ENCODE results near the gene DENND4A. TPM values are rescaled to one million over a fixed set of nuclear protein-coding genes. Genes with fewer than 3 reads are reported as not detected.

Gene DENND4A
- total and polyA plus RNA-seq, 9 of the 15 experiments (the other 6 are each of a cell fraction or from before 2014, with no cell fraction given), result 6.8 to 32.3 (median 19.9) TPM

DNA sequence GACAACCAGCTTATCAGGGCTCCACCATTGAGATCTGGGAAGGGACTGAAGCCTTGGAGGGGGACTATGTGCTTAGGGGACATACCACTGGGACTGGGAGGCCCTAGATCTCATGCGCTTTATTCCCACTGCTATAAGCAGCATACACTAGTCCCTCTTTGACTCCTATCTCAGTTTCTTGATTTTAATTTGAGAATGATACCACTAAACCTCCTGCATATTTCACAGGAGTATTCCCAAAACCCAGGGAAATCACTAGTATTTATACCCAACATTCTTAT, 141.1 kb downstream of the DENND4A start (continued):
- no peak for TF ChIP-seq MYBL2 (IDR thresholded peaks at IDR 0.05; ENCODE audit: low read depth)
- no peak for TF ChIP-seq MYBL2 (CRISPR knock-in tag; IDR thresholded peaks at IDR 0.05; ENCODE audit: borderline replicate concordance)
- no peak for TF ChIP-seq ADNP (tag; IDR thresholded peaks at IDR 0.05)
- no peak for TF ChIP-seq MYC (IDR thresholded peaks at IDR 0.05; ENCODE audit: low read depth, low read length)
- no peak for TF ChIP-seq MYC (CRISPR knock-in tag; IDR thresholded peaks at IDR 0.05; ENCODE audit: borderline replicate concordance, low read depth)
- no peak for TF ChIP-seq RB1 (IDR thresholded peaks at IDR 0.05; ENCODE audit: low read depth)
- TF ChIP-seq ZNF77 (CRISPR knock-in tag; IDR thresholded peaks at IDR 0.05), result no peak
- TF ChIP-seq, protein P1, sequence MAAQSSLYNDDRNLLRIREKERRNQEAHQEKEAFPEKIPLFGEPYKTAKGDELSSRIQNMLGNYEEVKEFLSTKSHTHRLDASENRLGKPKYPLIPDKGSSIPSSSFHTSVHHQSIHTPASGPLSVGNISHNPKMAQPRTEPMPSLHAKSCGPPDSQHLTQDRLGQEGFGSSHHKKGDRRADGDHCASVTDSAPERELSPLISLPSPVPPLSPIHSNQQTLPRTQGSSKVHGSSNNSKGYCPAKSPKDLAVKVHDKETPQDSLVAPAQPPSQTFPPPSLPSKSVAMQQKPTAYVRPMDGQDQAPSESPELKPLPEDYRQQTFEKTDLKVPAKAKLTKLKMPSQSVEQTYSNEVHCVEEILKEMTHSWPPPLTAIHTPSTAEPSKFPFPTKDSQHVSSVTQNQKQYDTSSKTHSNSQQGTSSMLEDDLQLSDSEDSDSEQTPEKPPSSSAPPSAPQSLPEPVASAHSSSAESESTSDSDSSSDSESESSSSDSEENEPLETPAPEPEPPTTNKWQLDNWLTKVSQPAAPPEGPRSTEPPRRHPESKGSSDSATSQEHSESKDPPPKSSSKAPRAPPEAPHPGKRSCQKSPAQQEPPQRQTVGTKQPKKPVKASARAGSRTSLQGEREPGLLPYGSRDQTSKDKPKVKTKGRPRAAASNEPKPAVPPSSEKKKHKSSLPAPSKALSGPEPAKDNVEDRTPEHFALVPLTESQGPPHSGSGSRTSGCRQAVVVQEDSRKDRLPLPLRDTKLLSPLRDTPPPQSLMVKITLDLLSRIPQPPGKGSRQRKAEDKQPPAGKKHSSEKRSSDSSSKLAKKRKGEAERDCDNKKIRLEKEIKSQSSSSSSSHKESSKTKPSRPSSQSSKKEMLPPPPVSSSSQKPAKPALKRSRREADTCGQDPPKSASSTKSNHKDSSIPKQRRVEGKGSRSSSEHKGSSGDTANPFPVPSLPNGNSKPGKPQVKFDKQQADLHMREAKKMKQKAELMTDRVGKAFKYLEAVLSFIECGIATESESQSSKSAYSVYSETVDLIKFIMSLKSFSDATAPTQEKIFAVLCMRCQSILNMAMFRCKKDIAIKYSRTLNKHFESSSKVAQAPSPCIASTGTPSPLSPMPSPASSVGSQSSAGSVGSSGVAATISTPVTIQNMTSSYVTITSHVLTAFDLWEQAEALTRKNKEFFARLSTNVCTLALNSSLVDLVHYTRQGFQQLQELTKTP (IDR thresholded peaks at IDR 0.05; ENCODE audit: low read depth in 1 of 2, partially characterized antibody in 2 of 2), result no peak
- TF ChIP-seq MEIS2 (IDR thresholded peaks at IDR 0.05; ENCODE audit: partially characterized antibody), result no peak
